HepG2 (cell line): ENCODE results near the gene RUVBL2. TPM values are rescaled to one million over a fixed set of nuclear protein-coding genes. Genes with fewer than 3 reads are reported as not detected.
A peak's percentile ranks its signal among the peaks of the same experiment; 100 is the strongest.

ENCODE experiments used
- ATAC-seq: fragments of 200-7000 bp; cut with Tn5 transposase; 3 replicates; pipeline ENCODE4 v1.9.1; 2020; ENCODE audit warnings: mild to moderate bottlenecking, moderate library complexity
- BruUV-seq: library from RNA; stranded (reverse); fragments of 400-500 nt; replicated peaks from 2 replicates; lab custom pipeline; 2021; lab: Mats Ljungman, UMichigan
- CTCF ChIA-PET: fragments of 300-600 bp; formaldehyde crosslinking; extraction: SDS; loops from one replicate; lab custom pipeline; 2021; ENCODE audit warnings: low total read pairs, inconsistent platforms, low intra/inter-chr PET ratio; lab: Yijun Ruan, JAX
- POLR2A ChIA-PET: fragments of 350-600 bp; sonication (Branson Sonifier 250); formaldehyde crosslinking; loops from one replicate; lab custom pipeline; 2020; ENCODE audit warnings: antibody characterized with exemption, inconsistent platforms; lab: Yijun Ruan, JAX
- DNase-seq: peaks from one replicate; pipeline ENCODE4 v3.0.0-alpha.2; 2015; ENCODE audit warnings: low spot score
- FAIRE-seq: peaks from 3 replicates; lab custom pipeline; 2011; peaks lifted over from hg19 to GRCh38; lab: Jason Lieb, UNC
- H2AFZ ChIP-seq: one replicate; pipeline ENCODE4 v1.6.1; 2011; ENCODE audit warnings: low read length, inconsistent platforms
- H3K27ac ChIP-seq: fragments of 300-600 bp; 3 replicates; pipeline ENCODE4 v1.8.0; 2011; ENCODE audit warnings: mixed run types, mild to moderate bottlenecking, mixed read lengths, low read length, inconsistent platforms; ENCODE audit not compliant: insufficient read depth; ENCODE audit errors: extremely low read length
- H3K27me3 ChIP-seq, 2 experiments: fragments of 200-600 bp in 1 of 2; 2 replicates in 1 of 2; 3 replicates in 1 of 2; pipeline versions ENCODE4 v1.6.0 to v1.8.0; 2011; ENCODE audit warnings: low read length in 2 of 2, mild to moderate bottlenecking in 2 of 2, moderate library complexity in 2 of 2, inconsistent platforms in 1 of 2; ENCODE audit not compliant: insufficient read depth in 2 of 2, control insufficient read depth in 1 of 2
- H3K36me3 ChIP-seq, 2 experiments: fragments of 200-600 bp in 1 of 2; replicated peaks in 1 of 2; 2 replicates in 1 of 2; 3 replicates in 1 of 2; pipeline versions ENCODE4 v1.5.1 to v1.8.0; 2011; ENCODE audit warnings: low read length in 2 of 2, inconsistent platforms in 1 of 2; ENCODE audit not compliant: insufficient read depth in 2 of 2, control insufficient read depth in 1 of 2
- H3K4me1 ChIP-seq: 2 replicates; pipeline ENCODE4 v1.5.1; 2012; ENCODE audit warnings: low read length, inconsistent platforms; ENCODE audit not compliant: insufficient read depth
- H3K4me2 ChIP-seq: 2 replicates; pipeline ENCODE4 v1.6.0; 2011; ENCODE audit warnings: low read depth, low read length, inconsistent platforms
- H3K4me3 ChIP-seq, 3 experiments: fragments of 200-600 bp in 1 of 3; sonication (generic), shearing (Covaris generic) in 1 of 3; replicated peaks in 1 of 3; 2 replicates each; pipeline ENCODE4 v1.5.1; 2011 to 2016; ENCODE audit warnings: low read length in 3 of 3, inconsistent platforms in 2 of 3, low read depth in 2 of 3, mild to moderate bottlenecking in 2 of 3, control low read depth in 1 of 3, mixed read lengths in 1 of 3; ENCODE audit not compliant: insufficient read depth in 1 of 3
- H3K79me2 ChIP-seq: one replicate; pipeline ENCODE4 v1.6.1; 2011; ENCODE audit warnings: low read length, inconsistent platforms; ENCODE audit not compliant: insufficient read depth
- H3K9ac ChIP-seq: 2 replicates; pipeline ENCODE4 v1.6.0; 2011; ENCODE audit warnings: mild to moderate bottlenecking, low read depth, low read length, inconsistent platforms; ENCODE audit not compliant: insufficient read depth
- H3K9me3 ChIP-seq: 2 replicates; pipeline ENCODE4 v1.5.1; 2012; ENCODE audit warnings: mild to moderate bottlenecking, low read length
- H4K20me1 ChIP-seq: 2 replicates; pipeline ENCODE4 v1.6.0; 2011; ENCODE audit warnings: inconsistent platforms, mild to moderate bottlenecking, low read length, moderate library complexity; ENCODE audit not compliant: insufficient read depth
- ARID2 ChIP-seq: sonication (generic); formaldehyde crosslinking; IDR thresholded peaks from 2 replicates; pipeline ENCODE4 v1.8.1; 2022; ENCODE audit warnings: mild to moderate bottlenecking, missing genetic modification reagents, borderline replicate concordance
- BRD4 ChIP-seq: sonication (generic); formaldehyde crosslinking; IDR thresholded peaks from 2 replicates; pipeline ENCODE4 v1.4.0; 2020; ENCODE audit warnings: missing genetic modification reagents
- CSRNP1 ChIP-seq: sonication (generic); formaldehyde crosslinking; IDR thresholded peaks from 2 replicates; pipeline ENCODE4 v1.8.1; 2023; ENCODE audit warnings: mild to moderate bottlenecking, missing genetic modification reagents
- IKZF4 ChIP-seq: sonication (generic); formaldehyde crosslinking; IDR thresholded peaks from 2 replicates; pipeline ENCODE4 v1.5.1; 2020; ENCODE audit warnings: borderline replicate concordance, mild to moderate bottlenecking, low read depth, missing genetic modification reagents; ENCODE audit errors: not compliant biosample characterization
- MAX ChIP-seq: IDR thresholded peaks from 2 replicates; pipeline ENCODE4 v1.6.1; 2012; ENCODE audit warnings: inconsistent platforms
- NFE2L2 ChIP-seq: fragments of 150-350 bp; IDR thresholded peaks from 2 replicates; pipeline ENCODE4 v1.6.1; 2014; ENCODE audit warnings: low read length
- PLRG1 ChIP-seq: fragments of 450-650 bp; conservative IDR thresholded peaks from 2 replicates; pipeline ENCODE4 v1.6.1; 2016
- PTBP1 ChIP-seq: fragments of 200-400 bp; formaldehyde crosslinking; IDR thresholded peaks from 2 replicates; pipeline ENCODE4 v1.6.1; 2018; ENCODE audit warnings: low read length, low read depth; ENCODE audit not compliant: poor library complexity, severe bottlenecking
- SP140L ChIP-seq: sonication (generic); formaldehyde crosslinking; IDR thresholded peaks from 2 replicates; pipeline ENCODE4 v1.4.0; 2020; ENCODE audit warnings: missing genetic modification reagents, borderline replicate concordance
- ZBTB3 ChIP-seq: sonication (generic); formaldehyde crosslinking; IDR thresholded peaks from 2 replicates; pipeline ENCODE4 v1.4.0; 2020; ENCODE audit warnings: low read depth, mild to moderate bottlenecking, moderate library complexity, missing genetic modification reagents, borderline replicate concordance
- ZNF142 ChIP-seq: sonication (generic); formaldehyde crosslinking; IDR thresholded peaks from 2 replicates; pipeline ENCODE4 v1.4.0; 2020; ENCODE audit warnings: missing genetic modification reagents
- ZNF235 ChIP-seq: sonication (generic); formaldehyde crosslinking; IDR thresholded peaks from 2 replicates; pipeline ENCODE4 v1.8.1; 2023; ENCODE audit warnings: mild to moderate bottlenecking, missing genetic modification reagents, borderline replicate concordance
- ZNF256 ChIP-seq: sonication (generic); formaldehyde crosslinking; conservative IDR thresholded peaks from 2 replicates; pipeline ENCODE4 v1.4.0; 2020; ENCODE audit warnings: missing genetic modification reagents
- ZNF276 ChIP-seq: sonication (generic); formaldehyde crosslinking; IDR thresholded peaks from 2 replicates; pipeline ENCODE4 v1.4.0; 2020; ENCODE audit warnings: mild to moderate bottlenecking, low read depth, missing genetic modification reagents
- WGBS: methylation state at CpG from one replicate; pipeline ENCODE4 v1.1.6; 2017; ENCODE audit warnings: low lambda C conversion rate; 5-methylcytosine and 5-hydroxymethylcytosine counted together
- in situ Hi-C: cut with HindIII; loops from 2 replicates; pipeline ENCODE4 v1.10.0; 2017; ENCODE audit warnings: low pct_unique_long_range_greater_than_20kb; ENCODE audit not compliant: extremely low pct_ligation_motif_present
- intact Hi-C: fragments of 100-400 bp; cut with micrococcal nuclease; formaldehyde crosslinking; loops from one replicate; pipeline ENCODE4 v1.10.0; 2022; ENCODE audit not compliant: unreplicated experiment
- polyA plus RNA-seq, 8 experiments: library from polyadenylated mRNA; depleted of rRNA in 3 of 8; stranded (reverse) in 7 of 8; unstranded in 1 of 8; fragments of >200 nt; fragmentation: Illumina TruSeq in 4 of 8; extraction: Trizol in 4 of 8; gene quantifications; 2 replicates each; pipeline versions ENCODE4 v1.2.1 to v1.2.3, GENCODE V29; 2011 to 2016; ENCODE audit warnings: low read depth in 4 of 8, missing spikeins in 1 of 8, mixed read lengths in 1 of 8; ENCODE audit not compliant: insufficient read depth in 1 of 8
- total RNA-seq, 5 experiments: library from RNA; depleted of rRNA; stranded (reverse); fragments of >200 nt; fragmentation: Illumina TruSeq; extraction: Trizol; gene quantifications; 2 replicates each; pipeline ENCODE4 v1.2.3, GENCODE V29; 2016; ENCODE audit warnings: low read depth in 1 of 5

Gene RUVBL2
- total and polyA plus RNA-seq, 2 of the 13 experiments (the other 11 are each of a cell fraction or from before 2014, with no cell fraction given), result 120 to 122 TPM

GRCh38 chr19:48961673-48962028 is 32.0 kb upstream of the RUVBL2 start:
- Histone ChIP-seq H3K9me3 (no peaks in the 10 kb centered on the region), H3K4me2 (peak overlapping the region; percentile 97), H4K20me1 (peaks cover 15% of the 10 kb centered on the region), H3K9ac (peak overlapping the region; percentile 98), H3K36me3 (peaks cover 3 to 11% of the 10 kb centered on the region in 2 experiments), H3K4me1 (peaks cover 66% of the 10 kb centered on the region), H3K27me3 (no peaks in the 10 kb centered on the region; a peak in 1 of 5 replicates), H3K79me2 (peaks cover 26% of the 10 kb centered on the region), H2AFZ (no peak overlapping the region), H3K27ac (peak overlapping the region; percentile 100), H3K4me3 (peak overlapping the region; percentile 63 to 80 (median 80); a peak in 5 of 6 replicates)
- TSS peak; percentile 54 for BruUV-seq
- ChIA-PET POLR2A (interaction anchor here (0.6 to 2.8 kb wide), 16 partner anchors 9 to 369 kb away, joined by 3 to 35 read pairs (median 12); partner anchors contain the start of genes BAX, DHDH, GYS1 and NUCB1), CTCF (no interaction called here)
- no peak for DNase-seq
- 13% methylated on average over 12 of the region's 12 CpGs for WGBS
- peak; percentile 0; the same call in 1 of the 3 replicates for ATAC-seq
- intact Hi-C loops, result loop anchor here (2.0 to 10.0 kb wide), 3 partner anchors 61 to 177 kb away; partner anchors contain the start of genes NUCB1 and PPP1R15A
- in situ Hi-C loops, result loop anchor here (5.0 kb wide), 1 partner anchor 89 kb away; the partner anchor contains the start of gene PPP1R15A
- no peak for FAIRE-seq
- TF ChIP-seq ARID2, result 0 out of 2 replicates have a peak, but pooled peaks have one; percentile 4
- 0 out of 2 replicates have a peak, but pooled peaks have one; percentile 4 for TF ChIP-seq CSRNP1 (CRISPR knock-in tag)
- 0 out of 2 replicates have a peak, but pooled peaks have one; percentile 3 for TF ChIP-seq BRD4 (CRISPR knock-in tag)
- TF ChIP-seq ZNF276 (CRISPR knock-in tag), result no peak
- TF ChIP-seq MAX, result peak; percentile 20
- no peak for TF ChIP-seq PTBP1
- no peak for TF ChIP-seq NFE2L2
- TF ChIP-seq IKZF4, result peak; percentile 25
- no peak for TF ChIP-seq ZNF256 (CRISPR knock-in tag)
- no peak for TF ChIP-seq ZBTB3 (CRISPR knock-in tag)
- TF ChIP-seq ZNF142 (CRISPR knock-in tag), result peak; percentile 6; the same call in 1 of the 2 replicates
- TF ChIP-seq ZNF235 (CRISPR knock-in tag), result 0 out of 2 replicates have a peak, but pooled peaks have one; percentile 36
- no peak for TF ChIP-seq SP140L (CRISPR knock-in tag)
- TF ChIP-seq PLRG1, result no peak
